22Rv1 (cell line): ENCODE measurements around the gene HIRA.

Source experiments
- H3K27ac ChIP-seq: fragments of 450-650 bp; 2 replicates; pipeline ENCODE4 v1.5.1; 2017
- CTCF ChIP-seq: fragments of 450-650 bp; IDR thresholded peaks from 2 replicates; pipeline ENCODE4 v1.5.1; 2017; ENCODE audit warnings: mild to moderate bottlenecking
- ZFX ChIP-seq: fragments of 450-650 bp; IDR thresholded peaks from 2 replicates; pipeline ENCODE4 v1.6.1; 2017; ENCODE audit warnings: antibody characterized with exemption, borderline replicate concordance

The HIRA gene

GRCh38 chr22:19350947-19351346 lies 80.6 kb downstream of the HIRA start:
- no peak for TF ChIP-seq ZFX
- TF ChIP-seq CTCF, result no peak
- no peak overlapping the region for H3K27ac ChIP-seq

GRCh38 chr22:19350476-19350859 lies 81.1 kb downstream of the HIRA start:
- no peak for TF ChIP-seq ZFX
- no peak for TF ChIP-seq CTCF
- H3K27ac ChIP-seq, result no peak overlapping the region

- H3K27ac ChIP-seq, result no peak overlapping the region
- TF ChIP-seq CTCF (no peak), ZFX (no peak)
Observed at GRCh38 chr22:19349778-19350475, 81.6 kb downstream of the HIRA start.

GRCh38 chr22:19346677-19347265 lies 84.8 kb downstream of the HIRA start:
- H3K27ac ChIP-seq, result no peak overlapping the region
- TF ChIP-seq CTCF, result no peak
- no peak for TF ChIP-seq ZFX

GRCh38 chr22:19344420-19344819 lies 87.1 kb downstream of the HIRA start:
- no peak overlapping the region for H3K27ac ChIP-seq

GRCh38 chr22:19343470-19343869 lies 88.1 kb downstream of the HIRA start:
- TF ChIP-seq CTCF, result no peak
- TF ChIP-seq ZFX, result no peak
- H3K27ac ChIP-seq, result no peak overlapping the region

More at GRCh38 chr22:19344420-19344819, 87.1 kb downstream of the HIRA start:
- TF ChIP-seq CTCF, result no peak
- no peak for TF ChIP-seq ZFX

GRCh38 chr22:19341500-19341899 lies 90.0 kb downstream of the HIRA start:
- TF ChIP-seq CTCF (no peak), ZFX (no peak)

More at GRCh38 chr22:19341500-19341899, 90.0 kb downstream of the HIRA start:
- H3K27ac ChIP-seq, result no peak overlapping the region
